Measurements from ENCODE around the gene ADGRA1. TPM values are rescaled to one million over a fixed set of nuclear protein-coding genes. Genes with fewer than 3 reads are reported as not detected.
A peak's percentile ranks its signal among the peaks of the same experiment; 100 is the strongest.
"Not testable (repeated sequence)": the region's sequence is repeated elsewhere in the genome, so short reads cannot be mapped to it uniquely, and the experiment has no call there.

The ADGRA1 gene
- total RNA-seq, 2 donors from 2014 or later, result 0.10 to 0.56 TPM

- peak; percentile 57 for DNase-seq (ENCODE audit: low spot score)
- intact Hi-C loops (cut with DNase I), result no loop called here
Observed at GRCh38 chr10:133131734-133132472, 44.2 kb downstream of the ADGRA1 start.

GRCh38 chr10:133132473-133133291, 45.0 kb downstream of the ADGRA1 start:
- DNase-seq (ENCODE audit: low spot score), result peak; percentile 64

DNA sequence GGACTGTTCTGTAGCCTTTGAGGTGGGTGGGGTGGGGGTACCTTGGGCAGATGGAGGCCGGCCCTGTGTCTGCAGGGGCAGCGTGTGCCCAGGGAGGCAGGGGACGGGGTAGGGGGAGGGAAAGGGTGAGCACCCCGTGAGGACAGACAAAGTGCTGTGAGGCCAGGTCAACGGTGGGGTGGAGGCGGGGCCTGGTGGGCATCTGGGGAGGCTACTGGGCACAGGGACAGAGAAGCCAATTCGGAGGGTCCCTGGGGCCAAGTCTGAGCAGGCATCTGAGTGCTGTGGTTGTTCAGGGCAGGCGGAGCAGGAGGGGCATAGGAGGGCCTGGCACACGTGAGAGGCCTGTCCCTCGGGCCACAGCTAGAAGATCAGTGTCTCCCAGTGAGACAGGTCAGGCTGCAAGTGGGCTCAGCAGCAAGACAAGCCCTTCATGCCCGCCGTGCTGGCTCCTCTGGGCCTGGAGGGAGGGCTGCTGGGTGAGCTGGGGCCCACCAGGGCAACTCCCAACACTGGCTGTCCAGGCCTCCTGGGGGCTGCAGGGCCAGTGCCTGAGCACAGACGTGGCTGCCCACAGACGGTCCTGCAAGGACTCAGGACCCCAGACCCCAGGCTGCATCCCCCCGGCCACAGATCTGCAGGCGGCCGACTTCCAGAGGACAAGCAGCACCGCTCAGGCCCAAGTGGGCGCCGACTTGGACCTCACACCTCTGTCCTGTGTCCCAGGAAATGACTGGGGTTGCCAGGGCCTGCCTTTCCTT, 45.9 kb downstream of the ADGRA1 start:
- DNase-seq (ENCODE audit: low spot score), result peak; percentile 64
- intact Hi-C loops (cut with DNase I), result no loop called here

More at GRCh38 chr10:133132473-133133291, 45.0 kb downstream of the ADGRA1 start:
- intact Hi-C loops (cut with DNase I), result no loop called here

DNA sequence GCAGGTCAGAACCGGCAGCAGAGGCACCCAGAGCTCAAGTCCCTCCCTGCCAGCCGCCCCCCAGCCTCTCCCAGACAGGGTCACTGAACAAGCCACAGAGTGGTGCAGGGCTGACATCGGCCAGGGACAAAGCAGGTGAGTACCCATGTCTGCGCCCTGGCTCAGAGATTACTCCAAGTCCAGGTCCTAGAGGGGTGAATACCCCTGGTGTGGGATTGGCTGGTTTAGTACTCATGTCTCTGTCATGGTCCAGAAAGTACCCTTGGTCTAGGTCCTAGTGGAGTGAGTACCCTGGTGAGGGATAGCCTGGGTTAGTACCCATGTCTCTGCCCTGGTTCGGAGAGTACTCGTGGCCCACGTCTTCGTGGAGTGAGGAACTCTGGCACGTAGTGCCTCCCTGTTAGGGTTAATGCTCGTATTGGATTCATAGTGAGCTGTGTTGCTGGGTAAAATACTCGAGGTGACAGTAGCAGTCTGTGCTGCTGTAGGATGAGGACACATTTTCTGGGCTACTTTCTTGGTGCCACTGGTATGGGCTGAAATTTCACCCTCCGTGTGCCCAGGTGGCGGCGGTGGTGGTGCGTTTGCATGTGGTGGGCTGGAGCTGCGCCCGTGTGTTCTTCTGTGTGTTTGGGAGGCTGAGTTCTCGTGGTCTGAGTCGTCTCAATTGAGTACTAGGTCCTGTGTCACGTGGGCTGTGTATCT, 46.8 kb downstream of the ADGRA1 start:
- intact Hi-C loops (cut with DNase I), result no loop called here
- DNase-seq (ENCODE audit: low spot score), result peak; percentile 61

GRCh38 chr10:133135116-133135465, 47.4 kb downstream of the ADGRA1 start:
- DNase-seq (ENCODE audit: low spot score), result no peak
- intact Hi-C loops (cut with DNase I), result no loop called here

DNA sequence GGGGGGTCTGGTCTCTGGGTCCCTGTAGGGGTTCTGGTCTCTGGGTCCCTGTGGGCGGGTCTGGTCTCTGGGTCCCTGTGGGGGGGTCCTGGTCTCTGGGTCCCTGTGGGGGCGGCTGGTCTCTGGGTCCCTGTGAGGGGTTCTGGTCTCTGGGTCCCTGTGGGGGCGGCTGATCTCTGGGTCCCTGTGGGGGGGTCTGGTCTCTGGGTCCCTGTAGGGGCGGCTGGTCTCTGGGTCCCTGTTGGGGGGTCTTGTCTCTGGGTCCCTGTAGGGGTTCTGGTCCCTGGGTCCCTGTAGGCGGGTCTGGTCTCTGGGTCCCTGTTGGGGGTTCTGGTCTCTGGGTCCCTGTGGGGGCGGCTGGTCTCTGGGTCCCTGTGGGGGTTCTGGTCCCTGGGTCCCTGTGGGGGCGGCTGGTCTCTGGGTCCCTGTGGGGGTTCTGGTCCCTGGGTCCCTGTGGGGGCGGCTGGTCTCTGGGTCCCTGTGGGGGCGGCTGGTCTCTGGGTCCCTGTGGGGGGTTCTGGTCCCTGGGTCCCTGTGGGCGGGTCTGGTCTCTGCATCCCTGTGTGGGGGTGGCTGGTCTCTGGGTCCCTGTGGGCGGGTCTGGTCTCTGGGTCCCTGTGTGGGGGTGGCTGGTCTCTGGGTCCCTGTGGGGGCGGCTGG, 49.9 kb downstream of the ADGRA1 start:
- intact Hi-C loops (cut with DNase I); DNase-seq (ENCODE audit: low spot score): not testable (repeated sequence)

- DNase-seq (ENCODE audit: low spot score), result peak; percentile 73
- intact Hi-C loops (cut with DNase I), result no loop called here
Observed at GRCh38 chr10:133139551-133140065, 51.9 kb downstream of the ADGRA1 start.

GRCh38 chr10:133140417-133141143, 52.9 kb downstream of the ADGRA1 start:
- DNase-seq (ENCODE audit: low spot score), result peak; percentile 77
- intact Hi-C loops (cut with DNase I), result no loop called here

DNA sequence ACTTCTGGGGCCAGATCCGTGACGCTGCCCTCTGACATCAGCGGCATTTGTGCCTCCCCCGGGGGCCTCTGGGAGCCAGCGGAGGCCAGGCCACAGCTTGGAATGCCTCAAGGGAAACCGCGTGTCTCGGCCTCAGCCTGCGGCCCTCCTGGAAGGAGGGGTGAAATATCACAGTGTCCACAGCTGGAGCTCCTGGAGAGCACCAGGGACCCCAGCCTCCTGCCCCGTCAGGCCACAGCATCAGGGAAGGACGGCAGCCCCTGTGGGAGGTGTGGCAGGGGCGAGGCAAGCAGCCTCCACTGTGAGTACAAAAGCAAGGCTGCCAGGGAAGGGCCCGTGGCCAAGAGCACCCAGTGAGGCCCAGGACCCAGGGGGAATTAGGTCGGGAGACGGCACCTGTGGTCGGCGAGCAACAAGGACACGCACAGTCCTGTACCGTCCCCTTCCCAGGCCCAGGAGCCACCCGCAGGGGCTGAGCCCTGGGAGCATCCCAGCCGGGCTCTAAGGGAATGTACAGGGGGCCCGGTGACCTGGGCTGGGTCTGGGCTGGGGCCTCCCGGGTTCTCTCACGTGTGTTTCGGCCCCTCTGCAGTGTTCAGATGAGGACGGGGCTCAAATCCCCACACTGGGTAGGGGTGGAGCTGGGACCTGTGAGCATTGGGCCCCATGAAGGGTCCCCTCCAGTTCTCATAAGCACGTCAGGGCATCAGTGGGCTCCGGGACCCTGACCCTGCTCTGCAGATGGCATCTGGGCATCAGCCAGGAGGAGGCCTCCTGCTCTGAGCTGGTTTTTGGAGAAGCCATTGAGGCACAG, 53.6 kb downstream of the ADGRA1 start:
- intact Hi-C loops (cut with DNase I), result no loop called here
- peak; percentile 78 for DNase-seq (ENCODE audit: low spot score)

DNA sequence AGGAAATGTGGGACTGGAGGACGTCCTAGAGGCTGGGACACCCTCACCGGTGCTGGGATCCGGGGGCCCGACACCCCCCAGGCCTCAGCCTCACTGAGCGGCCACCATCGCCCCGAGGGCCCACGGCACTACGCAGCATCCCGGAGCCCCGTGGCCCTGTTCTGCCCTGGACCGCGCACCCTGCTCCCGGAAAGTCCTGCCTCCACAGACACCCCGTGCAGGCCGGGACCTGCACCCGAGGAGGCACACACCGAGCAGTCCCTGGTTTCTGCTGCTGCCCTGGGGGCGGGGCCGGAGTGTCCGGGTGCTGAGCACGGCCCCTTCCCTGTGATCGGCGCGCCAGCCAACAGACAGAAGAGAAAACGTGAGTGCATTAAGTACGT, 54.2 kb downstream of the ADGRA1 start:
- intact Hi-C loops (cut with DNase I), result no loop called here
- DNase-seq (ENCODE audit: low spot score), result peak; percentile 59

DNA sequence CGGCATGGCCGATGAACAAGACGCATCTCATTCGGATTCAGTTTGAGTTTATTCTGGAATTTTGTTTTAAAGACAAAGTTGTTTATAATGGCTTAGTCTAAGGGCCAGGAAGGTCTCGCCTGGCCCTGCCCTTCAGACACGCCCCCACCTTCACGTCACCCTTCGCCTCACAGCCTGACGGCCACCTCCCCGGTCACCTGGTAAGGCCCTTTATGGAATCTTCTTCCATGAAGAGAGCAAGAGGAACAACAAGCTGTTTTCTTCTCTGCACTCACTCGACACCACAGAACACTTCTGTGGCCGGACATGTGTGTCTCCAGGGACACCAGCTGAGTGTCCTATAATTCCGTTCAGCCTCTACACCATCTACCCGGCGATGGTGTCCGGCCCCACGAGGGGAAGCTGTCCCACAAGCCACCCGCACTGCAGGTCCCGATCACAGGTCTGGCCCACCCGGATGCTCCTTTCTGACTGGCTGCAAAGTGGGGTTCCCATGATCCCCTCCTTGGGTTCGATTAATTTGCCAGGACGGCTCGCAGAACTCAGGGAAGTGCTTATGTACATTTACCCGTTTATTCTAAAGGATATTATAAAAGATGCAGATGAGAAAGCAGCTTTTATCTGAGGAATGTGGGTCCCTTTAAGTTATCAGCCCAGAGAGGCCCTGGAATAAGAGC, 54.9 kb downstream of the ADGRA1 start:
- intact Hi-C loops (cut with DNase I), result no loop called here

GRCh38 chr10:133143200-133143533, 55.4 kb downstream of the ADGRA1 start:
- no peak for DNase-seq (ENCODE audit: low spot score)
- intact Hi-C loops (cut with DNase I), result no loop called here

More for the DNA sequence above, 54.9 kb downstream of the ADGRA1 start:
- peak; percentile 75 for DNase-seq (ENCODE audit: low spot score)

DNA sequence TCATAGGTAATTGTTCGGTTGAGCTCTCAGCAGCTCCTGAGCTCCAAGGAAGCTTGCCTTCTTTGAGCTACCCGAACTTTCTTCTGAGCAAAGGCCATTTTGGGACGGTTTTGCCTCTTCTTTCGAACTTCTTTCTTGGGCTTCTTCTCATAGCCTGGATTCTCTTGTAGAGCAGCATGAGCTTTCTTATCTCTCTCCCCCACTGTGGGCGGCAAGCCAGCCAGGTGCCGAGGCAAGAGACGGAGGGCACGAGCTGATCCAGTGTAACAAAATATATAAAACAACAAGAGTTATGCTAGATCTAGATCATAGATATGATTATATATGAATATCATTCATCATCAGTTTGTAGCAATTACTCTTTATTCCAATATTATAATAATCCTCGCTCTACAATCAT, 55.8 kb downstream of the ADGRA1 start:
- intact Hi-C loops (cut with DNase I), result no loop called here
- DNase-seq (ENCODE audit: low spot score), result peak; percentile 42

GRCh38 chr10:133144771-133145170, 57.0 kb downstream of the ADGRA1 start:
- no peak for DNase-seq (ENCODE audit: low spot score)
- intact Hi-C loops (cut with DNase I), result no loop called here

DNA sequence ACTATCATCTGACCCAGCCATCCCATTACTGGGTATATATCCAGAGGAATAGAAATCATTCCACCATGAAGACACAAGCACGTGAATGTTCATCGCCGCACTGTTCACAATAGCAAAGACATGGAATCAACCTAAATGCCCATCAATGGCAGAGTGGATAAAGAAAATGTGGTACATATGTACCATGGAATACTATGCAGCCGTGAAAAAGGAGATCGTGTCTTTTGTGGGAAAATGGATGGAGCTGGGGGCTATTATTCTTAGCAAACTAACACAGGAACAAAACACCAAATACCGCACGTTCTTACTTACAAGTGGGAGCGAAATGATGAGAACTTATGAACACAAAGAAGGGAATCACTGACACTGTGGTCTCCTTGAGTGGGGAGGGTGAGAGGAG, 62.5 kb downstream of the ADGRA1 start:
- DNase-seq (ENCODE audit: low spot score), result no peak
- intact Hi-C loops (cut with DNase I), result no loop called here

- peak; percentile 72 for DNase-seq (ENCODE audit: low spot score)
- intact Hi-C loops (cut with DNase I), result no loop called here
Observed at GRCh38 chr10:133150656-133151055, 62.9 kb downstream of the ADGRA1 start.

GRCh38 chr10:133151071-133151470, 63.3 kb downstream of the ADGRA1 start:
- intact Hi-C loops (cut with DNase I); DNase-seq (ENCODE audit: low spot score): not testable (repeated sequence)

Data from posterior vena cava (tissue), 2 donors.